HG03469 (cell line): ENCODE data around the gene KIAA0040.
A peak's percentile ranks its signal among the peaks of the same experiment; 100 is the strongest.

Experiments used
- ATAC-seq: cut with Tn5 transposase; IDR thresholded peaks from one replicate; pipeline ENCODE4 v1.9.1; 2021; ENCODE audit warnings: mild to moderate bottlenecking, moderate library complexity, moderate number of reproducible peaks; ENCODE audit not compliant: unreplicated experiment

KIAA0040 gene

GRCh38 chr1:175192630-175193526 lies at the start of gene KIAA0040:
TSS of gene KIAA0040 (minus strand) at chr1:175192776. CDS start at chr1:175161013, 31,763 bp downstream.
- no peak for ATAC-seq

DNA sequence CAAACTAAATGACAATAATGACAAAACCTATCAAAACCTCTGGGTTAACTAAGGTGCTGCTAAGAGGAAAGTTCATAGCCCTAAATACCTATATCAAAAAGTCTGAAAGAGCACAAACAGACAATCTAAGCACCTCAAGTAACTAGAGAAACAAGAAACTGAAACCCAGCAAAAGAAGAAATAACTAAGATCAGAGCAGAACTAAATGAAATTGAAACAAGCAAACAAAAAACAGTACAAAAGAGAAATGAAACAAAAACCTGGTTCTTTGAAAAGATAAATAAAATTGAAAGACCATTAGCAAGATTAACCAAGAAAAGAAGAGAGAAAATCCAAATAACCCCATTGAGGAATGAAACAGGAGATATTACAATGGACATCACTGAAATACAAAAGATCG lies 44.8 kb upstream of the KIAA0040 start:
- peak; percentile 48 for ATAC-seq

- ATAC-seq: no peak
These were observed 42.1 kb upstream of the KIAA0040 start for GRCh38 chr1:175234639-175235038.

GRCh38 chr1:175232335-175232734 lies 39.8 kb upstream of the KIAA0040 start:
- ATAC-seq: no peak

GRCh38 chr1:175225805-175226129 lies 33.2 kb upstream of the KIAA0040 start:
- peak; percentile 12 for ATAC-seq

DNA sequence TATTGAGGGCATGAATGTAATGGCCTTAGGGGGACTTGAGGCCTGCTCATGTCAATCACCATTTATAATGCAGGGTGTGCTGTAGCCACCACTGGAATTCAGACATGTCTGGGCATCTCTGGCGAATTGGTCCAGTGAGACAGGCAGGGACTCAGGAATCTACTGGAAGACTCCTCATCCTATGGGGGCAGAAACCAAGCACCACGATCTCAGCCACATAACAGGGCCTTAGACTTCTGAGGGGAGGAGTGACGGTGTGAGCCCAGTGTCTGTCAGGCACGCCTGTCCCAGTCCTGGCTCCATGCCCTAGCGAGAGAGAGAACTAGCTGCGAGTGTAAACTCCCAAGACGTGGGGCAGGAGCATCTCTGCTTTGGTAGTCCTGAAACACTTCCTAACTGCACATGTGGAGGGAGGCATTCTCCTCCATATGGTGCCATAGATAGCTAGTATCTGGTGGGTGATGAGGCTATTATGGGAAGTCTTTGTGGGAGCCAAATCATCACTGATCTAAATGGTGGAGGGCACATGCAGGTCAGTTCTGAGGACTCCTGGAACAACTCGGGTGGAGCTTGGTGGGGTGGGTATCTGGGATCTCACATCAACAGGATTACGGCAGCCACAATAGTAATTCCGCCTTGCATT lies 29.8 kb upstream of the KIAA0040 start:
- ATAC-seq: no peak

- no peak for ATAC-seq
These were observed 29.1 kb upstream of the KIAA0040 start for GRCh38 chr1:175221557-175222175.

DNA sequence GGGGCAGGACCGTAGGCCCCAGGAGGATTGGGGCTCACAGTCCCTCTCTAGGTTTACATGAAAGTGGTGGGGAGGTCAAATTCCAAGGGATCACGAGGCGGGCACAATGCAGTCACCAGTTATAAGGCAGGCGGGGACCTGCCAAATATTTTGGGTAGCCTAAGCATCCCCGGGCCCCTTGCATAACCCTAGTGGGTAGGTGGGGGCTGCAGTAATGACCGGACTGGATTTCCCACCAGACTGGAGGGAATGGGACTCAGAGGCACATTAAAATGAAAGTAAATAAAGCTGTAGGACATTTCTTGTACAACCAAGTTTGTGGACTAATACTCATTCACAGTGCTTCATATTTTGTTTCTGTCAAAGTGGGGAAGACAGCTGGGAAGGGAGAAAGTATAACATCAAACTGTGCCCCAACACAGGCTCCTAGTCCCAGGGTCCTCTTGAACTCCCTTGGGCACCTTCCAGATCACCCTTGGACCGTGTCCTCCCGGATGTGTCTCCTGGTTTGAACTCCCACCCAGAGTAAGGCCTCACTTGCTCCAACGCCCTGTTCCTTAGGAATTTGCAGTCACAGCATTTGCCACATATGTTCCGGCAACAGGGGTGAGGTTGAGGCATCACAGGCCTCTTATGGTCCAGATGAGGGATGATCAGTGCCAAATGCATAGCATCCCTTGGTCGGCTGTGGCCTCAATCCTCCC lies 28.4 kb upstream of the KIAA0040 start:
- no peak for ATAC-seq

GRCh38 chr1:175219774-175220173 lies 27.2 kb upstream of the KIAA0040 start:
- no peak for ATAC-seq

- ATAC-seq: no peak
These were observed 26.3 kb upstream of the KIAA0040 start for GRCh38 chr1:175218786-175219434.

DNA sequence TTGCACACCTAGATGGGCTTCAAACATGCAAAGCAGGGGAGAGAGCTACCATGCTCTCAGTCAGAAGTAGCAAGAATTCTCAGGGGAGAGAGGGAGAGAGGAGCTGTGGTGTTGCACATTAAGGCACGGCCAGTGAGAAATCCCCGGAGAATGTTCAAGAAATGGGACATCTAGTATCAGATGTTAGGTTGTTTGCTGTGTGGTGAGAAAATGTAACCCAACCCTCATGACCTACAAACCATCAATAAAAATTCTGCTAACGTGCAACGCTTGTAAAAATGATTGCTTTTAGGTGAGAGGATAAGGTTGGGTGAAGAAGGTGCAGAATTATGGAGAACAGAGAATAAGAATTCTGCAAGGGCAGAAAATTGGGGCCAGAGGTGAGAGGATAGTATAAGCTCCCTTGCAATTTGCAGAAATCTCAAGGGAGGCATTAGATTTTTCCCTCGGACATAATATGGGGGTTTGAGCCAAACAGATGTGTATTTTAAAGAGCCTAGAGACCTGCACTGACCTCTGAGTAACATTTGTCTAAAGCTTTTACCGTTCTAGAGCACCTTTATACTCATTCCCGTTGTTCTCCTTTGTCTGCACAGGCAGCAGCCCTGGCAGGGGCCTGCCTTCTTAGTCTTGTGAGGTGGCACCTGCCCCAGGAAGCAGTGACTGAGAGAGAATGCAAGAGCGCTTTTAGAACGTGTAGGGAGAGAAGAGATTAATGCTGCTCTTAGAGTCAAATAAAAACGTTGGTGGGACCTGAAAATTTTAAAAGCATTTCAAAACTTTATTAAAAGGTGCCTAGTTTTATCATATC lies 25.4 kb upstream of the KIAA0040 start:
- ATAC-seq: no peak

DNA sequence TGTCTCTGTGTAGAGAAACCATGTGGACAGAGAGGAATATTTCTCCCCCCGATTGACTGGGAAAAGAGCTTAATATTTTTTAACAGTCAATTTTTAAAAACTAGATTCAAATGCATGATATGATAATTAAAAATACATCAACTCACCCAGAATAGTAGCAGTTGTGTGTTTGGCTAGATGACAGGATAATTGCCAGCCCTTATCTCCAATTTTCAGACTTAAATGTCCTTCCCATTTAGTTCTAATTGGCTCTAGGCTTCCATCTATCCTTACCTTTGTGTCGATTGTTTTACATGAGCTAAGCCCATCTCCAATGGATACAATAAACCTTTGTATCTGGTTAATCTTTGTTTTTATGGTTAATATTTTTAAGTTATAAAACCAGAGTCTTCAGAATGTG lies 23.9 kb upstream of the KIAA0040 start:
- ATAC-seq: no peak

GRCh38 chr1:175211656-175212055 lies 19.1 kb upstream of the KIAA0040 start:
- ATAC-seq: no peak

GRCh38 chr1:175210744-175211143 lies 18.2 kb upstream of the KIAA0040 start:
- ATAC-seq: no peak

DNA sequence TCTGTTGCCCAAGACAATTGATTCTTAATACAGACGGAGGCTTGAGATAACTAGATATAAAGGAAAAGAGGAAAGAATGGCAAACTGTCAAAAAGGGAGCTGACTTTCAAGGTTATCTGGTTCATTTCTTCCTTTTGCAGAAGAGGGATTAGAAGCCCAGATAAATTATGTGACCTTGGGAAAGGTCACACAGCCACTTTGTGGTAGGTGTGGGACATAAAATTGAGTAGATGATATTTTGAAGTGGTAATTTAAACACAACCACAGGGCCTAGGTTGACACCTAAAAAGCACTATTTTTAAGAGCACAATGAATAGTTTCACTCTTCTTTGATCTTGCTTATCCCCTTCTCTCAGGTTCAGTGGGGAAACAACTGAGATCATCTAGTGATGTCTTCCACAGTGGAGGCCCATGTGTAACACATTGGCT lies 16.9 kb upstream of the KIAA0040 start:
- peak; percentile 34 for ATAC-seq

- peak; percentile 48 for ATAC-seq
These were observed 16.4 kb upstream of the KIAA0040 start for GRCh38 chr1:175208773-175209492.

DNA sequence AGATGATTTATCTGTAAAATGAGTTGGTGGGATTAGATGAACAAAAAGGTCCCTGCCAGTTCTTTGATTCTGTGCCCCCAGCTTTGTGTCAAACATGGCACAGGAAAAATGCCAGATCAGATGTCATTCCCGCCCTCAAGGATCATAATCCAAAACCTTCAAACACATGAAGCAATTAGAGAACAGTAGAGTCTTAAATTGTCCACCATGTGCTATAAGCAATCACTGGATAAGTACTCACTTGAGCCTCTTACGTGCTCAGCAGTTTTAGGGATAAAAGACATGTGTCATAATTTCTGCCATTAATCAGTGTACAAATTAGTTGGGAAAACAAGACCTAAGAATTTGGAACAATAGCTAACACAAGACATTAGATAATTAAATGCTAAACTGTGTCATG lies 15.4 kb upstream of the KIAA0040 start:
- no peak for ATAC-seq

GRCh38 chr1:175206687-175207086 lies 14.1 kb upstream of the KIAA0040 start:
- ATAC-seq: no peak

- ATAC-seq: peak; percentile 41
These were observed 11.8 kb upstream of the KIAA0040 start for GRCh38 chr1:175204330-175204729.
